Neural progenitor cell (in vitro differentiated cells): Measurements from ENCODE around the gene LGALS9C. TPM values are rescaled to one million over a fixed set of nuclear protein-coding genes. Genes with fewer than 3 reads are reported as not detected.
"Not testable (repeated sequence)": the region's sequence is repeated elsewhere in the genome, so short reads cannot be mapped to it uniquely, and the experiment has no call there.

ENCODE experiments used
- DNase-seq: peaks from one replicate; pipeline ENCODE4 v3.0.0-alpha.2; 2016; ENCODE audit warnings: low spot score
- H2AFZ ChIP-seq: fragments of 200-600 bp; sonication (generic); replicated peaks from 2 replicates; pipeline ENCODE4 v1.6.1; 2016; ENCODE audit warnings: antibody characterized with exemption
- H3F3A ChIP-seq: fragments of 200-600 bp; sonication (generic); 2 replicates; pipeline ENCODE4 v1.6.1; 2016; ENCODE audit warnings: antibody characterized with exemption, low read depth
- H3K27ac ChIP-seq: fragments of 200-600 bp; sonication (generic); 2 replicates; pipeline ENCODE4 v1.5.1; 2016; ENCODE audit warnings: mild to moderate bottlenecking
- H3K27me3 ChIP-seq: fragments of 200-600 bp; sonication (generic); 2 replicates; pipeline ENCODE4 v1.6.1; 2016; ENCODE audit warnings: mild to moderate bottlenecking, moderate library complexity
- H3K36me3 ChIP-seq: fragments of 200-600 bp; sonication (generic); 2 replicates; pipeline ENCODE4 v1.5.1; 2016
- H3K4me1 ChIP-seq: fragments of 200-600 bp; sonication (generic); 2 replicates; pipeline ENCODE4 v1.6.1; 2016; ENCODE audit warnings: mixed run types
- H3K4me2 ChIP-seq: fragments of 200-600 bp; sonication (generic); 2 replicates; pipeline ENCODE4 v1.6.1; 2016
- H3K4me3 ChIP-seq: fragments of 200-600 bp; sonication (generic); 2 replicates; pipeline ENCODE4 v1.5.1; 2016
- H3K79me2 ChIP-seq: fragments of 200-600 bp; sonication (generic); 2 replicates; pipeline ENCODE4 v1.6.1; 2016; ENCODE audit warnings: low read depth
- H3K9ac ChIP-seq: fragments of 200-600 bp; sonication (generic); 2 replicates; pipeline ENCODE4 v1.6.1; 2016
- H3K9me3 ChIP-seq: fragments of 200-600 bp; sonication (generic); 2 replicates; pipeline ENCODE4 v1.5.1; 2016; ENCODE audit warnings: low read depth
- H4K20me1 ChIP-seq: fragments of 200-600 bp; sonication (generic); 2 replicates; pipeline ENCODE4 v1.6.1; 2016; ENCODE audit warnings: low read depth
- H3K27ac Mint-ChIP-seq: 3 replicates; pipeline ENCODE4 v1.8.0; 2021; ENCODE audit warnings: mixed read lengths
- H3K27me3 Mint-ChIP-seq: 2 replicates; pipeline ENCODE4 v1.8.0; 2022; ENCODE audit warnings: low read depth, mild to moderate bottlenecking, inconsistent platforms, moderate library complexity, mixed read lengths; ENCODE audit not compliant: insufficient read depth
- H3K36me3 Mint-ChIP-seq: 3 replicates; pipeline ENCODE4 v1.8.0; 2021; ENCODE audit warnings: mixed read lengths
- H3K4me1 Mint-ChIP-seq: 3 replicates; pipeline ENCODE4 v1.8.0; 2021; ENCODE audit warnings: mixed read lengths
- H3K4me3 Mint-ChIP-seq: 3 replicates; pipeline ENCODE4 v1.8.0; 2021; ENCODE audit warnings: mild to moderate bottlenecking, moderate library complexity, mixed read lengths
- H3K9me3 Mint-ChIP-seq: 3 replicates; pipeline ENCODE4 v1.8.0; 2020; ENCODE audit warnings: mixed read lengths
- total RNA-seq: library from RNA; depleted of rRNA; stranded (reverse); fragments of >200 nt; gene quantifications from 2 replicates; pipeline ENCODE4 v1.2.3, GENCODE V29; 2015; ENCODE audit warnings: low replicate concordance
- TF ChIP-seq, protein P1 (sequence below): fragments of 200-600 bp; sonication (generic); IDR thresholded peaks from 2 replicates; pipeline ENCODE4 v1.5.1; 2017; ENCODE audit warnings: antibody characterized with exemption, mild to moderate bottlenecking

LGALS9C gene
- total RNA-seq = not detected in 2 replicates

DNA sequence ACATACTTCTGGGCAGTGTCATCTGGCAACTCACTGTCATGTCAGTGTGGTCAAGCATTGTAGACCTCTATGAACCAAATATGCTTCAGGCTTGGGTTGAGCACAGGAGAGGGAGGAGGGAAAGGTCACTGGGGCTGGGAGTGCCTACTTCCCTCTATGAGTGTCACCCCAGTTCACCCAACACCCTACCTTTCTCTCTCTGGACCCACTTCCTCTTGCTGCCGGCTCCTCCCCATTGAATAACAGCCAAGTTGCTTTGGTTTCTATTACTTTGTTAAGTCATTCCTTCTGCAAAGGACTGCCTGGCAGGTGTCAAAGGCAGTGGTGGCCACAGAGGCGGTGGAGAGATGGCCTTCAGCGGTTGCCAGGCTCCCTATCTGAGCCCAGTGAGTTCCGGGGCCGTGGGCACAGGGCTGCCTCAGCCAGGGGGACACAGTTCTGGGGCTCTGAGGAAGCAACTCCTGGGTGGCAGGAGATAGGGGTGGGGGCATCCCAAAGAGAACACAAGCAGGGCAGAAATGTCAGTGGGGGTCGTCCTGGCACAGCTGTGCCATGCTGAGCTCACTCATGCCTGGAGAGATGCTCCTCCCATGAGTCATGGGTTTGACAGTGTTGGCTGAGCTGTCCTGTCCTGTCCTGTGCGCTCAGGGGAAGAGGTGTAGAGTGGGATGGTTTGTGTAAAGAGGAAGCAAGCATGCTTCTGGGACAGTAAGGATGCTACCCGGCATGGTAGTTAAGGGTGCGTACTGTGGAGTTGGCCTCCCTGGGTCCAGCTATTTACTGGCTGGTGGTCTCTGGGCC, at the start of gene LGALS9C:
LGALS9C (plus strand) TSS at position 282 of the 801 bp plus-strand sequence; CDS start at position 348, 66 bp downstream.
- not testable (repeated sequence) for H3K36me3 Mint-ChIP-seq, H3K27ac Mint-ChIP-seq, H3K27ac ChIP-seq, H3K27me3 Mint-ChIP-seq, H3K4me3 Mint-ChIP-seq, H3K9me3 ChIP-seq, H3K4me3 ChIP-seq, H3F3A ChIP-seq, H3K9ac ChIP-seq, H3K36me3 ChIP-seq, H4K20me1 ChIP-seq, H3K27me3 ChIP-seq, H3K9me3 Mint-ChIP-seq, H3K79me2 ChIP-seq, H2AFZ ChIP-seq, H3K4me1 Mint-ChIP-seq, DNase-seq, H3K4me2 ChIP-seq, H3K4me1 ChIP-seq

DNA sequence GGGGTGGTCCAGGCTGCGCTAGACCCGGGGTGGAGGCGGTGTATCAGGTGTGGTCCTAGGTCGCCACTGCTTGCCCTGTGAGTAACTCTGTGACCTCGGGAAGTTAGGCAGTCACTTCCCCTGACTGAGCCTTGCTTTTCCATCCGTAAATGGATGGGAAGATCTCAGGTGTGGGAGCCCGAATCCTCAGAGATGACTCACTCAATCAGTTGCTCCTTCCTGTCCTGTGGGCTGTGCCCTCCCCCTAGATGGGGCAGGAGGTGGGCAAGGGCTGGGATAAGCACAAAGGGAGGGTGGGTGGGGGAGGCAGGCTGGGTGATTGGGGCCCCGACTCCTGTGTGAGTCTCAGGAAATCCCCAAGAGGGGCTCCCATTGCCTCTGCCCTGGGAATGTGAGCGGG, 44.4 kb upstream of the LGALS9C start:
- not testable (repeated sequence) for H2AFZ ChIP-seq, H3K27me3 ChIP-seq, H3K27me3 Mint-ChIP-seq, H4K20me1 ChIP-seq, H3F3A ChIP-seq, H3K4me1 Mint-ChIP-seq, H3K4me2 ChIP-seq, H3K4me1 ChIP-seq, H3K9me3 ChIP-seq, H3K4me3 Mint-ChIP-seq, H3K36me3 Mint-ChIP-seq, H3K27ac ChIP-seq, DNase-seq, H3K79me2 ChIP-seq, H3K4me3 ChIP-seq, H3K9ac ChIP-seq, H3K36me3 ChIP-seq, H3K27ac Mint-ChIP-seq, H3K9me3 Mint-ChIP-seq

DNA sequence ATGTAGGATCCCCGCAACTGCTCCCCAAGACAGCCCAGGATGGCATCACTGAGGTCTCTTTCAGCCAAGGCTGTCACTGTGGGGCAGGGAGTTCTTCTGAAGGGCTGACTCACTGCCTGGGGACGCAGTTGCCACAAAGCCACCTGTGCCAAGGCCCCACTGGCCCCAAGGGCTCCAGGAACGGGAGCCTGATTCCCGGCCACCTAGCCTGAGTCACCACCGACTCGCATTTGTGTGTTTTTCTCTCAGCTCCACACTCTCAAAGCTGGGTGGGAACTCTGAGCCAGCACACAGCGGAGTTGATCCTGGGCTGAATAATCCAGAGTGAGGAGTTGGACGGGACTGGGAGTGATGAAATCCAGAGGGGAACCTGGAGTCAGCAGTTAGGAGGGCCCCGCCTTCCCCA, 37.1 kb upstream of the LGALS9C start:
- not testable (repeated sequence) for H3K4me3 Mint-ChIP-seq, H3K27me3 ChIP-seq, H3K27ac Mint-ChIP-seq, H4K20me1 ChIP-seq, H3K9me3 Mint-ChIP-seq, H3K27me3 Mint-ChIP-seq, H3K79me2 ChIP-seq, DNase-seq, H3K9ac ChIP-seq, H3K36me3 ChIP-seq, H3K4me1 Mint-ChIP-seq, H3F3A ChIP-seq, H3K4me1 ChIP-seq, H2AFZ ChIP-seq, H3K36me3 Mint-ChIP-seq, H3K9me3 ChIP-seq, H3K27ac ChIP-seq, H3K4me3 ChIP-seq, H3K4me2 ChIP-seq

DNA sequence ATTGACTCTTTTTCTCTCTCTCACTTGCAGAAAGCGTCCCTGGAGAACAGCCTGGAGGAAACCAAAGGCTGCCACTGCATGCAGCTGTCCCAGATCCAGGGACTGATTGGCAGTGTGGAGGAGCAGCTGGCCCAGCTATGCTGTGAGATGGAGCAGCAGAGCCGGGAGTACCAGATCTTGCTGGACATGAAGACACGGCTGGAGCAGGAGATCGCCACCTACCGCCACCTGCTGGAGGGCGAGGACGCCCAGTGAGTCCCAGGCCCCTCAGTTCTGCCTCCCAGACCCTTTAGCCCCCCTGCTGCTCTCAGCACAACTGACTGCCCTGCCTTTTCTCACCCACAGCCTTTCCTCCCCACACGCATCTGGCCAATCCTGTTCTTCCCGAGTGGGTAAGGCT, 34.5 kb upstream of the LGALS9C start:
- H3K27me3 ChIP-seq, H3K36me3 Mint-ChIP-seq, DNase-seq, H3K4me1 ChIP-seq, H3K9me3 ChIP-seq, H3K4me3 Mint-ChIP-seq, H2AFZ ChIP-seq, H3K27me3 Mint-ChIP-seq, H3K9me3 Mint-ChIP-seq, H3F3A ChIP-seq, H3K27ac Mint-ChIP-seq, H3K4me1 Mint-ChIP-seq, H3K79me2 ChIP-seq, H4K20me1 ChIP-seq, H3K36me3 ChIP-seq, H3K4me3 ChIP-seq, H3K4me2 ChIP-seq, H3K9ac ChIP-seq, H3K27ac ChIP-seq: not testable (repeated sequence)
- TF ChIP-seq, protein P1, sequence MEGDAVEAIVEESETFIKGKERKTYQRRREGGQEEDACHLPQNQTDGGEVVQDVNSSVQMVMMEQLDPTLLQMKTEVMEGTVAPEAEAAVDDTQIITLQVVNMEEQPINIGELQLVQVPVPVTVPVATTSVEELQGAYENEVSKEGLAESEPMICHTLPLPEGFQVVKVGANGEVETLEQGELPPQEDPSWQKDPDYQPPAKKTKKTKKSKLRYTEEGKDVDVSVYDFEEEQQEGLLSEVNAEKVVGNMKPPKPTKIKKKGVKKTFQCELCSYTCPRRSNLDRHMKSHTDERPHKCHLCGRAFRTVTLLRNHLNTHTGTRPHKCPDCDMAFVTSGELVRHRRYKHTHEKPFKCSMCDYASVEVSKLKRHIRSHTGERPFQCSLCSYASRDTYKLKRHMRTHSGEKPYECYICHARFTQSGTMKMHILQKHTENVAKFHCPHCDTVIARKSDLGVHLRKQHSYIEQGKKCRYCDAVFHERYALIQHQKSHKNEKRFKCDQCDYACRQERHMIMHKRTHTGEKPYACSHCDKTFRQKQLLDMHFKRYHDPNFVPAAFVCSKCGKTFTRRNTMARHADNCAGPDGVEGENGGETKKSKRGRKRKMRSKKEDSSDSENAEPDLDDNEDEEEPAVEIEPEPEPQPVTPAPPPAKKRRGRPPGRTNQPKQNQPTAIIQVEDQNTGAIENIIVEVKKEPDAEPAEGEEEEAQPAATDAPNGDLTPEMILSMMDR = peak; percentile 22

DNA sequence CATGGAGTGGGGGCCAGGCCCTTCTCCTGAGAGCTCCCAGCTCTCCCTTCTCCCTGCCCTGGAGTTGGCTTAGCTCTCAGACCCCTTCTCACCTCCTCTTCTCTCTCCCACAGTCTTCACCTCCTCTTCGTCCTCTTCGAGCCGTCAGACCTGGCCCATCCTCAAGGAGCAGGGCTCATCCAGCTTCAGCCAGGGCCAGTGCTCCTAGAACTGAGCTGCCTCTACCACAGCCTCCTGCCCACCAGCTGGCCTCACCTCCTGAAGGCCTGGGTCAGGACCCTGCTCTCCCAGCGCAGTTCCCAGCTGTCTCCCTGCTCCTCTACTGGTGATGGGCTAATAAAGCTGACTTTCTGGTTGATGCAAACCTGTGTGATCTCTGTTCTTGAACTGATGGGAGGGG, 34.1 kb upstream of the LGALS9C start:
- H3K4me1 Mint-ChIP-seq, H3K36me3 Mint-ChIP-seq, H3K27me3 ChIP-seq, H3K9me3 ChIP-seq, DNase-seq, H3K27ac ChIP-seq, H3K27ac Mint-ChIP-seq, H3F3A ChIP-seq, H3K9ac ChIP-seq, H4K20me1 ChIP-seq, H3K4me2 ChIP-seq, H3K9me3 Mint-ChIP-seq, H3K4me3 ChIP-seq, H3K27me3 Mint-ChIP-seq, H2AFZ ChIP-seq, H3K4me3 Mint-ChIP-seq, H3K36me3 ChIP-seq, H3K4me1 ChIP-seq, H3K79me2 ChIP-seq: not testable (repeated sequence)

DNA sequence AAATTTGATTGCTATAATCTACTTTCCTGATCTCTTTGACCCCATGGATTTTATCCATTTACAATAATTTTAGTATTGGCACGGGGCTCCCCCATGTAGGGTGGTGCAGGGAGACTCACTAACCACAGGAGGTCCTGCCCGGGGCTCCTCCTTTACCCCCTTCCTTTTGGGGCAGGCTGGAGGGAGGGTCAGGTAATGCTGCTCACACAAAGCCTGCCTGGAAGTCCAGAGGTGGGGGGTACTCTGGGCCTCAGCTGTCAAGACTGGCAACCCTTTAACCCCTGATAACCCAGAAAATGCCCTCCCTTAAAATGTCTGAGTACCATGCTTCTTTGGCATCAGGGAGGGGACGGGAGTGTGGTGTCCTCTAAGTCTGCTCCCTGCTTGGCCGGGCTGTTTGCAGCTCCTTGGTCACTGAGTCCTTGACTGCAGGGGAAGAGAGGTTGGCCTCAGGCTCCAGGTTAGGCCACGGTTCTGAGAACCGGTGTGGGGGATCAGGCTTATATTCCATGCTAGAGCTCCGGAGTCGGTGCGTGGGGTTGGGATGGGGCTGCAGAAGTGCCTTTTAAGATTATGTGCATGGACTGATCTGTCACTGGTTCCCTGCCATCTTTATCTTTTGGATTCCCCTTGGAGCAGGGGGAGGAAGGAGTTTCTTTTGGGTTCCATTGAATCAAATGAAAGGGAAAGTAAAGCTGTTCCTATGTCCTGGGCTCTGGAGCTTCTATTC, 28.9 kb upstream of the LGALS9C start:
- not testable (repeated sequence) for H3K27me3 ChIP-seq, H3K9ac ChIP-seq, H3F3A ChIP-seq, H3K27me3 Mint-ChIP-seq, H4K20me1 ChIP-seq, H3K36me3 ChIP-seq, H3K9me3 Mint-ChIP-seq, H3K36me3 Mint-ChIP-seq, H3K4me1 ChIP-seq, H3K4me1 Mint-ChIP-seq, H3K27ac Mint-ChIP-seq, H3K27ac ChIP-seq, H3K4me3 ChIP-seq, H3K4me3 Mint-ChIP-seq, H3K9me3 ChIP-seq, DNase-seq, H2AFZ ChIP-seq, H3K79me2 ChIP-seq, H3K4me2 ChIP-seq

DNA sequence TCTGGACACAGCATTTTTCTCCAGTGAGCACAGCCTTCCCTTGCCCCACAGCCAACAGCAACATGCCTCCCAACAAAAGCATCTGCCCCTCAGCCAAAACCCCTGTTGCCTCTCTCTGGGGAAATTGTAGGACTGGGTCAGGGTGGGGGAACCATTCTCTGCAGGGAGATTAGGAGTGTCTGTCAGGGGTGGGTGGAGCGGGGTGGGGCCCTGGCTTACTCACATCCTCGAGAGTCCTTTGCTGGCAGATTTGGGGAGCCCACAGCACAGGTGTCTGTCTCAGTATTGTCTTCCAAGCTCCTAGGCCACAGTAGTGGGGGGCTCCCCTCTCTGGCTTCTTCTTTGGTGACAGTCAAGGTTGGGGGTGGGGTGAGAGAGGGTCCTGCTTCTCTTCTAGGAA, 28.3 kb upstream of the LGALS9C start:
- DNase-seq, H3K27me3 Mint-ChIP-seq, H3K9me3 Mint-ChIP-seq, H3K9ac ChIP-seq, H3F3A ChIP-seq, H3K4me1 Mint-ChIP-seq, H4K20me1 ChIP-seq, H3K36me3 Mint-ChIP-seq, H3K27ac ChIP-seq, H3K27me3 ChIP-seq, H3K79me2 ChIP-seq, H3K4me3 ChIP-seq, H3K4me1 ChIP-seq, H3K4me2 ChIP-seq, H3K4me3 Mint-ChIP-seq, H3K27ac Mint-ChIP-seq, H2AFZ ChIP-seq, H3K9me3 ChIP-seq, H3K36me3 ChIP-seq: not testable (repeated sequence)
